SHP77 (cell line): ENCODE results near the gene IKZF1.
"Not testable (repeated sequence)": the region's sequence is repeated elsewhere in the genome, so short reads cannot be mapped to it uniquely, and the experiment has no call there.

Experiments used
- DNase-seq, 2 experiments: peaks; one replicate each; lab custom pipeline; 2025; lab: John Stamatoyannopoulos, UW

The IKZF1 gene

DNA sequence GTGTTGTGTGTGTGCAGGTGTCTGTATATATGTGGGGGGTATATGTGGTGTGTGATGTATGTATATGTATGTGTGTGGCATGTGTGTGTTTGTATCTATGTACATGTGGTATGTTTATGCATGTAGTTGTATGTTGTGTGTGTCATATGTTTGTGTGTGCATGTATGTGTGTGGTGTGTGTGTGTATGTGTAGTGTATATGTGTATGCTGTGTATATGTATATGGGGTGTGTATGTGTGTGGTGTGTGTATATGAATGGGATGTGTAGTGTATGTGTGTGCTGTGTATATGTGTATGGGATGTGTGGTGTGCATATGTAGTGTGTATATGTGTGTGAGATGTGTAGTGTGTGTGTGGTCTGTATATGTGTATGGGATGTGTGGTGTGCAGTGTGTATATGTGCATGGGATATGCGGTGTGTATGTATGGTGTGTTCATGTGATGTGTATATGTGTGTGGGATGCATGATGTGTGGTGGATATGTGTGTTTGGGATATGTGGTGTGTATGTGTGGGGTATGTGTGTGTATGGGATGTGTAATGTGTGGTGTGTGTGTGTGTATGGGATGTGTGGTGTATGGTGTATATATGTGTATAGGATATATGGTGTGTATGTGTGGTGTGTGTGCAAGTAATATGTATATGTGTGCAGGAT lies 30.0 kb downstream of the IKZF1 start:
- DNase-seq = no peak

DNA sequence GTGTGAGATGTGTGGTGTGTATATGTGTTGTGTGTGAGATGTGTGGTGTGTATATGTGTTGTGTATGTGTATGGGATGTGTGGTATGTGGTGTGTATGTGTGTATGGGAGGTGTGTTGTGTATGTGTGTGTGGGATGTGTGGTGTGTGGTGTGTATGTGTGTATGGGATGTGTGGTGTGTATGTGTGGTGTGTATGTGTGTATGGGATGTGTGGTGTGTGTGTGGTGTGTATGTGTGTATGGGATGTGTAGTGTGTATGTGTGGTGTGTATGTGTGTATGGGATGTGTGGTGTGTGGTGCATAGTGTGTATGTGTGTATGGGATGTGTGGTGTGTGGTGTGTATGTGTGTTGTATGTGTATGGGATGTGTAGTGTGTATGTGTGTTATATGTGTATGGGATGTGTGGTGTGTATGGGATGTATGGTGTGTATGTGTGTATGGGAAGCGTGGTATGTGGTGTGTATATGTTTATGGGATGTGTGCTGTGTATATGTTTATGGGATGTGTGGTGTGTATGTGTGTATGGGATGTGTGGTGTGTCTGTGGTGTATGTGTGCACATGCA lies 30.8 kb downstream of the IKZF1 start:
- no peak for DNase-seq

DNA sequence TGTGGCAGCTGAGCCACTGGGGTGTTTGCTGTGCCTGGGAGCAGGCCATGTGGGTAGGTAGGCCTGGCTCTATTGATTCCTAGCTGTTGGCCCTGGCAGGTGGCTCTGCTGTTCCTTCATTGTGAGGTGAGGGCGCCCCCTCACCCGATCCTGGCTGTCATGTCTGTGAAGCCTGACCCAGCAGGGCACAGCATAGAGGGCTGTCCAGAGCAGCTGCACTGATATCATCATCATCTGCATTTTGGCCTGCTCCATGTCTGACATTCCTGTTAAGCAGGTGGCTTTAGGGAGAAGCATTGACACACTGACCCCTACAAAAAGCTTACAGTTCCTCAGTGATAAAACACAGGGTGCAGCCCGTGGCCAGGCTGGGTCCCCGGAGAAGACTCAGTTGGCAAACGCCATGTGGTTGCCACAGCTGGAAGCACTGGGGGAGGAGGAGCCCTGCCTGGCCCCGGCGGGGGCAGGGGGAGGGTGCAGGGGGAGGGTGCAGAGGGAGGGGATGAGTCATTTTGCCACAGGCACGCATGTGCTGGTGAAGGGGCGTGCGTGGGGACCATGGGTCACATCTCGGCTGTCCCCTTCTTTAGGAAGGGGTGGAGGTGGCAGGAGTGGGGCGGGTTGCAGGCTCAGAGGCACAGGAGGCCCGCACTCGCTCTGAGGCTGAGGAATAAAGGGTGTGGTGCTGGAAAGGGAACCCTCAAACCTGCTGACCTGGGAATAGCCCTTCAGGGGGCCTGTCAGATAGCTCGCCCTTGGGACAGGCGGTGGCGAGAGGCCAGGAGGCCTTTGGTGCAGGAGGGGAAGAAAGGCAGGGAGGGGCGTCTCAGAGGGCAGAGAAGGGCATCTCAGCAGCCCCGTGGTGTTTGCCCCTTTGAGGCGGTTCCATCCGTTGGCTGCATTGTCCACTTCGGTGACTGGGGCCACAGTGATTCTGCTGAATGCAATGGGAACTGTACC lies 31.6 kb downstream of the IKZF1 start:
- DNase-seq = peak; percentile 14 to 20

DNA sequence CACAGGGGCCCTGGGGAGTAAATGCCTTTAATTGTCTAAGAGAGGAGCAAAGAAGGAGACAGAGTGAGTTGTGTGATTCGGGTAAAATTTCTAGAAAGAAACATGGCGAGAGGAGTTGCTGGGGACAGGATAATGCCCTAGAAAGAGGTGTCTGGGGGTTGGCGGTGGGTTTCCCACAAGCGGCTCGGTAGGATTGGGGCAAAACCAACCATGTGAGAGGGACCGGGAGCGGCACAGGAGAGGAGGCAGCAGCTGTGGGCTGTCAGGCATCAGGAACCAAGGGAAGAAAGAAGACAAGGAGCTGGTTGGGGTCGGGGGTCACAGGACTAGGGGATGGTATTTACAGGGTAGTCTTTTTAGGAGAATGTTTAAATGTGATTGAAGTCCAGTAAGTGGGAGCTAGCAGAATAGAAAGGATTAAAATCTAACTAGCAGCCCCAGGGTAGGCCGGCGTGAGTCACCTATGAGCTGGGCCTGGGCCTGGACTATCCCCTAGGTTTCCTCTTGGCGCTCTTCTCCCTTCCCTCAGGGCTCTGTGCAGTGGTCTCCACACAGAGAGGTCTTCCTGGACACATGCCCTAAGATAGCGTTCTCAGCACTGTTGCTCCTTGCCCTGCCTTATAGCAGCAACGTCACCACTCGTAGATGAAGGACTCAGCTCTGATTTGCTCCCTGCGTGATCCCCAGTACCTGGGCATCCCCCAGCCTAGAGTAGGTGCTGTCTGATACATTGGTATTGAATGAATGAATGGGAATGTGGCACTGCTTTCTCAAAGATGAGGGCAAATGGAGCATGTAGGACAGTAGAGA lies 32.6 kb downstream of the IKZF1 start:
- DNase-seq = no peak

DNA sequence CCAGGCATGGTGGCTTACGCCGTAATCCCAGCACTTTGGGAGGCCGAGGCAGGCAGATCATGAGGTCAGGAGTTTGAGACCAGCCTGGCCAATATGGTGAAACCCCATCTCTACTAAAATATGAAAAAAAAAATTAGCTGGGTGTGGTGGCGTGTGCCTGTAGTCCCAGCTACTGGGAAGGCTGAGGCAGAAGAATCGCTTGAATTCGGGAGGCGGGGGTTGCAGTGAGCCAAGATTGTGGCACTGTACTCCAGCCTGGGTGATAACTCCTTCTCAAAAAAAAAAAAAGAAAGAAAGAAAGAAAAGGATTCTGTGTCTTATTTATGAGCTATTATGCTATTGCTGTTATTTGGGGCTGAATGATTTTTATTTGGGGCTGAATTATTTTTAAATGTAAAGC lies 35.0 kb downstream of the IKZF1 start:
- DNase-seq = not testable (repeated sequence)

DNA sequence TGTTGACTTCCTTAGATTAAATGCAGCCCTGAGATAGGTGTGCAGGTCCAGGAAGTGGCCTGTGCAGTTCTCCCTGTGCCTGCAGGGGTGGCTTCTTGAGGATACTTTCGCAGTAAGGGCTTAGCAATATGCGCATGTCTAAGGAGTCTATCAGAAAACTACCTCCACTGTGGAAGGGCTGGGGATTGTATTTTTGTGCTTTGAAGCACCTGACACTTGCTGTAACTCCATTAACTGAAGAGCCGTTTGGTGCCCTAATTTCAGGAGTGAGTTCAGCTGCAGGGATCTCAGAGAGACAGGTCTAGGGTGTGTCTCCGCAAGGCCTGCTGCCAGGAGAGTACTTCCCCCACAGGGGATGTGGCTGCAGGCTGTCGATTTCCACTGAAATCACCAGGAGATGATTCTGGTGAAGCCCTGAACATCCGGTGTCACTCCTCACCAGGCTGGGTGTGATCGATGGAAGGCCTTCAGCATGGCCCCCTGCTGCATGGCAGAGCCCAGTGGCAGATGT lies 35.5 kb downstream of the IKZF1 start:
- DNase-seq = no peak

DNA sequence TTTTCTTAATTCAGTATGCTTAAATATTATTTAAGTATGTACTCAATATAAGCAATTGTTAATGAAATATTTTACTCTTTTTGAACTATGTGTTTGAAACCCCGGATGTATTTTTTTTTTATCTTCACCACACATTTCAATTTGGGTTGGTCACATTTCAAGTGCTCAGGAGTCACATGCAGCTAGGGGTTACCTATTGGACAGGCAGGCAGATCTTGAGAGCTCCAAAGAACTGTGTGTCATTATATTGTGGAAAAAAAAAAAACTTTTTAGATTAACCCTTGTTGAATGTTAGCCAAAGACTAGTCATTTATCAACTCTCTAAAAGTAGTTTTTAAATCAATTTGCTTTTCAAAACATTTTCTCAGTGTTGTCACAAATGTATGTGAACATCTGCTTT lies 37.2 kb downstream of the IKZF1 start:
- DNase-seq = no peak

DNA sequence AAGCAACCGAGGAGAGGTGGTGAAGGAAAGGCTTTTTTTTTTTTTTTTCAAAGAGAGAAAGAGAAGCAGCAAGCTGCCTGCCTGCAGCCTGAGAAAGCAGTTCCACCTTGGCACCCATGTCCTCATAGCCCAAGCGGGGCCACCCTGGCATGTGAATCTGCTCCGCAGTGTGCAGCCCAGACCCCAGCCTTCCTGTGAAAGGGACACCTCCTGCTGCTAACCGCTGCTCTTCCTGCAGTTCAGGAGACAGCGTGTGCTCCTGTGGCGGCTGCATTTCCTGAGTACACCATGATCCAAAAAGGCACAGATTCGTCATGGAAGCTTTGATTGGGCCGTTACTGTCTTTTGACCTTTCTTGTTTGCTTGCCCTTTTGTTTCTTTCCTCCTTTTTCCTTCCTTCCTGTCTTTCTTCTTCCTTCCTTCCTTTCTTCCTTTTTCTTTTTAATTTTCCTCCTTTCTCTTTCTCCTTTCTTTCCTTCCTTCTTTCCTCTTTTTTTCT lies 38.1 kb downstream of the IKZF1 start:
- no peak for DNase-seq

DNA sequence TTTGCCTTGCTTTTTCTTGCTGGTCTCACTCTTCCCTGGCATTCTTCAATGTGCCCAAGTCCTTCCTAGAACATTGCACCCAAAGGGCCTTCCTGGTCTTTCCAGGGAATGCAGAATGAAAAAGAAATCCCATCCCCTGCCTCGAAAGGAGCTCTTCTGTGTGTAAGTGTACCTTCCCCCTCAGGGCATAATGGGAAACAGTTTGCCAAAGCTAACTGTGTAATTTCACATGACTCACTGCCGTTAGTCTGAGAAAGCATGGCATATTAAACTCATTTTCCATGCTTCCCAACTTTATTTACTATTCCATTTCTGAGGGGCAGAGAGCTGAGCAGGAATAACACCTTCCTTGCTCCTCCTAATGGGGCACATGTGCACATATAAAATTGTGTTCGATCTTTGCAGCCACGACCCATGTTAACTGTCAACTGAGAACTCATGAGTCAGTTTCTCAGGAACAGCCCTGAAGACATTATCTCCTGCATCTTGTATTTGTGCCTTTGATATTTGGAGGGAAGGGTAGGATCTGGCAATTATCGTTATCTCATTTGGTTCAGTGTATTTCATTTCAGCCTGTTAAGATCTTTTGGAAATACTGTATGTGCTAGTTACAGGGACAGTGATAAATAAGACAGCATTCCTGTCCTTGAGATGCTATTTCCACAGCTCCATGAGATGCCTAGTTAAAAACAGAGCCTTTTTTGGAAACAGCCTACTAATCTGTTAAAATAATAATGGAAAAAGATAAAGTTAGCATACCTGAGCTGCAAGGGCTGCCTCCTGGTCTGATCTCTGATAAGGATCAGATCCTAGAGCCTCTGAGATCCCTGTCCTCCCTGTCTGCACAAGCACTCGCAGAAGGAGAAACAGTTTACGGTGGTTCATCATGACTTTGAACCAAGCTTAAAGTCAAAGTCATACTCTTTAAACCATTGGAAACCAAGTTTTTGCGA lies 42.3 kb downstream of the IKZF1 start:
- no peak for DNase-seq

DNA sequence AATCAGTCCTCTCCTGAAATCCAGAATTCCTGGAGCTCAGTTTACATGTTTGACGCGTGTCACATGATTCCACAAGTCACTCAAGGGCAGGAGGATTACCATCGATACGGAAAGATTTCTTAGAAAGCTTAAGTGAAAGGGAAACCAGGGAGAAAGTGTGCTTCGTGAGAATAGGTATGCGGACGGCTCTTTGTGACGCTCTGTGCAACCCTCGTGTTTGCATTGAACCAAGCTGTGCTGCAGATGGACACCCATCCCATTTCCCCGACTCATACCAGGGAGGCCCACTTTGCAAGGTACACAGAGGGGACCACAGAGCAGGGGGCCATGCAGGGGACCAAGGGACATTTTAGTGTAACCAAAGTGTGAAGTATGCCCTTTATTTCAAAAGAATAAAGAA lies 43.2 kb downstream of the IKZF1 start:
- no peak for DNase-seq

DNA sequence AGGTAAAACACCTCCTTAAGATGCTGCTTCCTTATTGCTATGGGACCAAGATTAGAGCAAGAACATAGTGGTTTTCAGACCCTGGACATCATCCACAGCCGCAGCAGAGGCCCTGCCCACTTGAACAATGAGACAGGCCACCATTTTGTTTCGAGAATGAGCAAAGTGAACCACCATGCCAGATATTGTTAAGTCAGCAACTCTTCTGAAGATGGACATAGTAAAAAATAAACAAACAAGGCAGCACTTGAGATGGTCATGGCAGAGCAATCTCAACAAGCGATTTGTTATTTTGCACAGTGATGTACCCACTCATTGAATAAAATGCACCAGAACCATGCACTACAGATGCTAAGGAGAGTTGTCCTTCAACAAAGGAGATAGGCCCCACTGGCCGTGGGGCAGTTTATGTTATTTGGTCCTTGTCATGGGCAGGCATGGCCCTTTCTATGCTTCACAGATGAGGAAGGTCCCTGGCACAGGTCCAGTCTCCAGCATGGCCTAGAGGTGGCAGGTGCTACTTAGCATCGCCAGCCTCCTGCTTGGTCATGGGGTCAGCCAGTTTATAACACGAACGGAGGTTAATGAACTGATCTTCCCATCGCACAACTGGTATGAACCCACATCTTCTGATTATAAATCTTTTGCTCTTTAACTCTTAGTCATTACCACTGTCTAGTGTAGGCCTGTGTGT lies 44.1 kb downstream of the IKZF1 start:
- peak; percentile 42 to 62 for DNase-seq

DNA sequence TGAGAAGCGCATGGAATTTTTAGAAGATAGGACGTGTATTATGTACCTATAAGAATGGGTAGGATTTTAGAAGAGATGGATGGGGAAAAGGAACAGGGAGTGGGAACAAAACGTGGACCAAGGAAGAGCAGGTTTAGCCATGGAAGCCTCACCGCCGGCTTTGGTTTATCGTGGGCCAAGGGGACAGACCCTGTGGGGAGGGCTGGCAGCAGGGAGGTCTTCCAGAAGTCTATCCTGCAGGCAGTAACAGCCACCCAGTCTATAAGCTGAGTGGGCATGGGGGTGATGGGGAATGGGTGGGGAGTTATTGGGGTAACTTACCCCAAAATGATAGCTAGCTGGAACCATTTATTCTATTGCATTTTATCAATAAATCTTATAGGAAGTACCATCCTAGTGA lies 44.9 kb downstream of the IKZF1 start:
- no peak for DNase-seq

DNA sequence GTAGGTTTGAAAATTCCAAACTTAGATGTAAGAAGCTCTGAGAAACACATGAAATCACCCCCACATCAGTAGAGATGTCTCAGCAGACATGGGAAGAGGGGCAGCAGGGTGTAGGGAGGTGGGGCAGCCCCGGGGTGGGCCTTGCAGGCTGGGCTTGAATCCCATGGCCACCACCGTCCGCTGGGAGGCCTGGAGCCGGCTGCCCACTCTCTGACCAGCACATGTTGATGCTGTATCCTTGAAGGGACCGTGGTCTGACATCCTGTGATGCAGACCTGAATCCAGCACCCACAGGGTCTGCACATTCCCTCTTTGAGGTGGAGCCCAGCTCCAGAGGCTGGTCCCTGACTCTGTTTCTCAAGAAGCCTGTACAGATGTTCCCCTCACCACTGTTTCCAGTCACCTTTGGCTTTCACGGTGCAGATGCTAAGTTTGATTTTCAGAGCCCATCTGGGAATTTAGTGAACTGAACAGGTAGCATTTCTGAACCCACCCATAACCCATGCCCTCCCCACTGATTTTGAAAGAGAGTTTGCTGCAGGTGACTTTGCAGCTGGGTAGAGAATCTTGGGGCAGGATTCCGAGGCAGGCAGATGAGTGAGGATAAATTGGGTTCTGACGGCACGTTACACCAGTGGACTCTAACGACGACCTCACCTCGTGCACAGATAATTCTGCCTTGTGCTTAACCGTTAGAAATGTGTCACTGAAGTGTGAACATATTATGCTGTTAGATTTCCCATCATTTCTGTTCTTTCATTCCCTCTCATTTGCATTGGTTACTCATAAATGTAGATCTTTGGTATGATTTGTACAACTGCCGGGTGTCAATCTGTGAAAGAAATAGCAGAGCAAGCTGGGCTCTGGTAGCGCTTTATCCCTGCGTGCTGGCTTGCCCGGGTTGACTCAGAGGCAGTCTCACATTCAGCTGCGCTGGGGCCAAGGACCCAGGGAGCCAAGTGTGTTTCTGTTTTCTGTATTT lies 45.7 kb downstream of the IKZF1 start:
- DNase-seq = no peak

DNA sequence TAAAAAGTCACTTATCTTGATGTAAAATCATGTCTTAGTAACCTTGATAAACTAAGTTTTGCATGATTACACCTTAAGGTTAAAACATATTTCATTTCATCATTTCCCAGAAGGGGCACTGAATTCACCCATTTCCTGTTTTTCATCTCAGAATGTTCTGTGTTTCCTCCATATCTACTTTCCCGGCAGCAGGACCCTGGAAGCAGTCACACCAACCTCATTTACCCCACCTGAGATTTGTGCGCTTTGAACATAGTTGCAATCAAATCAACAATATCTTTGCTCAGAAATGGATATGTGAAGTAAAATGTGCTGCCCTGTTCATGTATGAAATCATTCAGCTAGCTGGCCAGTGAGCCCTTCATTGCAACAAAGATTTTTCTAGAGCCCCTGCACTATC lies 46.8 kb downstream of the IKZF1 start:
- DNase-seq = no peak

DNA sequence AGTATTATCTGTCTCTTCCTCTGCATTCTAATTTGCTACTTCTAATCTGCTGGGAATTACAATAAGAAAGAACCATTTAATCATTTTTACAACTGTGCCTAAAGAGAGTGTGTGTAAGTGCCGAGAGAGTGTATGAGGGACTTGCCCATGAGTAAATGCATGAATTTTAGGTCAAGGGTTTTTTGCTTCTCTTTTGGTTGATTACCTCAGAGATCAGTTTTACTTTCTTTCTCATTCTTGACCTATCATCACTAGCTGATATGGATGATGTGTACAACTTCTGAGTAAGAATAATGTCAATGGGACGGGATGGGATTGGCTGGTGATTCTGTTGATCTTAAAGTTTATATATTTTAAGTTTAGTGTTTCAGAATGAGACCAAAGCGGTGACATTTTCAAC lies 47.8 kb downstream of the IKZF1 start:
- no peak for DNase-seq

DNA sequence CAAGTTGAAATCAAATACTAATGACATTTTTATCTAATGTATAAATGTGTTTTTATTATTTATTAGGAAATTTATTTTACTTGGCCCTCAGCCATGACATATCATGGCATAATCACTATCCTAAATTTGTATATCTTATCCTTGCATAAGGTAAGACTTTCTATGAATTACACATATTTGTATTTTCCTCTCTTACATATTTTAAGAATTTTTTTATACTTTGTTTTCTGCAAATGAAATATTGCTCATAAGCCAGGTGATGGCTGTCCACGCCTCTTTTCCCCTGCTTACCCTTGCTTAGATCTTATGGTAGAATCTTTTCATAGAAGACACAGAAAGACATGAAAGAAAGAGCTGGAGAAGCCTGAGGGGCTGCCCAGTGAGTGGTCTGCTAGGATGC lies 48.2 kb downstream of the IKZF1 start:
- no peak for DNase-seq

DNA sequence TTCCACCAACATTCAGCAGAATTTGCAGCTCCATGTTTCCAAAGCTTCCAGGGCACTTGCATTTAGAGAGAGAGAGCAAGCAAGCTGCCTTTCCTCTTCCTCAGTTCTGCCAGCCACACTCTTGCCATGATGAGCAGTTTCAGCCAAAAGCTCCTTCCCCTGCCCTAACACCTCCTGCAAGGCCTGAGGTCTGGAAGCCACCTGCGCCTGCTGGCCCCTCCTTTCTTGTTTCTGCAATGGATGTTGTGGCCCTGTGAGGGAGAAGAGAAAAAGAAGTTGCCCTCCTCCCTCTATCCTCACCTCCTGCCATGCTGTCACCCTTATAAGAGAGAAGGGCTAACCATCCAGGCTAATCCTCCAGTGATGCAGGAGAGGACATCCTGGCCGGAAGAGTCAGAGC lies 48.7 kb downstream of the IKZF1 start:
- DNase-seq = no peak

DNA sequence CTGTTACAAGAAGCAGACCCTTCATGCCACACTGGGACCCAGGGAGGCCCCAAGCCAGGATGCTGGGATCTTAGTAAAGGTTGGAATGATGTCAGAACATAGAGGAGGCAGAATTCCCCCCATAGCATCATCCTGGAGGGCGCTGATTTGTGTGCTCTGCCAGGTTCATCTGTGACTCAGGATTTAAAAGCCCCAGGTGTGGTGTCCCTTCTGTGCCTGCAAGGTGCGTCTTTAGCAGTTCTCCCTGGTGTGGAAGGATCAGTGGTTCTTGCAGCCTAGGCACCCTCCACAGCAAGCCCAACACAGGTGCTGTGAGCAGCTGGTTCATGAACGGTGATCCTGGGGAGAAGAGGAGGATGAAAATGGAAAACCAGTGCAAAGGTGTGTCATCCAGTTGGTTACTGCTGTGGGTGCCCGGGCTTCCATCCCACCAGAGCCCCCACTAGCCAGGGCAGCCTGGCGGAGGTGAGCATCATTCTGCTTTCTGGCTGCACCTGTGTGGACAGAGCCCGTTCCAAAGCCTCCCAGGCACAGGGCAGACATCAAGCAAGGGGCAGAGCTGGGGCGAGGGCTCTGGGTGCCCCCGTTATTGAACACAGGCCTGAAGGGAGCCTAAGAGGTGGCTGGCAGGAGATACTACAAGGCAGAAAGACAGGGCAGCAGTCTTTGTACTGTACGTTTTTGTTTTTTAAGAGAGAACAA lies 49.5 kb downstream of the IKZF1 start:
- DNase-seq = no peak
